Measurements from ENCODE around the gene EPHB1. TPM values are rescaled to one million over a fixed set of nuclear protein-coding genes. Genes with fewer than 3 reads are reported as not detected.

Gene EPHB1
- total RNA-seq, 1 experiment from 2014 or later, result 0.11 TPM

DNA sequence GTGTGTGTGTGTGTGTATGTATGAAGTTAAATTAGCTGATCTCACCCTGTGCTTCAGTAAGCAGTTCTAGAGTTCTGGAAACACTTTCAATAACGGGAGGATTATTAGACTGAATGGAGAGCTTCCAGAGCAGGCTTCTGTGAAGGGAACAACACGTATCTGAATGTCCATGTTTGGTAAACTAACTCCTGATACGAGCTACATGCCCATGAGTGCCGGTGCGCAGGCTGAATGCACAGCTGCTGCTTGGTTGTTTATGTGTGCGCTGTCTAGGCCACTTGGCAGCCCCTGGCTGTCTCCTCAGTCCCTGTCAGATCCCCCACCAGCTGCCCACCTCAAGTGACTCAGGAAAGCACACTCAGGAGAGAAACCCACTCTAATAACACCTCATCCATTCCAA lies 137.0 kb downstream of the EPHB1 start:
- ChIA-PET POLR2A (ENCODE audit: low non-redundant PET) (no interaction called here), CTCF (interaction anchor here (0.7 kb wide), 1 partner anchor 136 kb away, joined by 4 read pairs; no protein-coding TSS in a partner anchor)
- H3K27ac ChIP-seq (ENCODE audit: low read depth, low read length, poor library complexity, severe bottlenecking), result no peak overlapping the region
- DNase-seq (ENCODE audit: low spot score), result no peak
- H3K4me3 ChIP-seq (ENCODE audit: low read depth, low read length, poor library complexity, severe bottlenecking), result no peak overlapping the region
- H3K27me3 ChIP-seq (replicated peaks; ENCODE audit: insufficient read depth, low read depth, low read length, poor library complexity), result no peaks in the 10 kb centered on the region
- no peaks in the 10 kb centered on the region for H3K4me1 ChIP-seq (ENCODE audit: insufficient read depth, low read length, poor library complexity, severe bottlenecking)
- intact Hi-C loops (cut with micrococcal nuclease; ENCODE audit: unreplicated experiment), result no loop called here
- no TSS peak for BruUV-seq (replicated peaks)
- no peaks in the 10 kb centered on the region for H3K36me3 ChIP-seq (ENCODE audit: insufficient read depth, low read length, poor library complexity, severe bottlenecking)
- TF ChIP-seq EZH2 (IDR thresholded peaks at IDR 0.05; ENCODE audit: borderline replicate concordance, low read depth, low read length, poor library complexity, severe bottlenecking), result no peak
- TF ChIP-seq, protein P1, sequence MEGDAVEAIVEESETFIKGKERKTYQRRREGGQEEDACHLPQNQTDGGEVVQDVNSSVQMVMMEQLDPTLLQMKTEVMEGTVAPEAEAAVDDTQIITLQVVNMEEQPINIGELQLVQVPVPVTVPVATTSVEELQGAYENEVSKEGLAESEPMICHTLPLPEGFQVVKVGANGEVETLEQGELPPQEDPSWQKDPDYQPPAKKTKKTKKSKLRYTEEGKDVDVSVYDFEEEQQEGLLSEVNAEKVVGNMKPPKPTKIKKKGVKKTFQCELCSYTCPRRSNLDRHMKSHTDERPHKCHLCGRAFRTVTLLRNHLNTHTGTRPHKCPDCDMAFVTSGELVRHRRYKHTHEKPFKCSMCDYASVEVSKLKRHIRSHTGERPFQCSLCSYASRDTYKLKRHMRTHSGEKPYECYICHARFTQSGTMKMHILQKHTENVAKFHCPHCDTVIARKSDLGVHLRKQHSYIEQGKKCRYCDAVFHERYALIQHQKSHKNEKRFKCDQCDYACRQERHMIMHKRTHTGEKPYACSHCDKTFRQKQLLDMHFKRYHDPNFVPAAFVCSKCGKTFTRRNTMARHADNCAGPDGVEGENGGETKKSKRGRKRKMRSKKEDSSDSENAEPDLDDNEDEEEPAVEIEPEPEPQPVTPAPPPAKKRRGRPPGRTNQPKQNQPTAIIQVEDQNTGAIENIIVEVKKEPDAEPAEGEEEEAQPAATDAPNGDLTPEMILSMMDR (conservative IDR thresholded peaks at IDR 0.05; ENCODE audit: low read depth, low read length), result no peak
- no peaks in the 10 kb centered on the region for H3K9me3 ChIP-seq (ENCODE audit: low read depth, low read length, poor library complexity, severe bottlenecking)

GRCh38 chr3:134933997-134934396 lies 138.9 kb downstream of the EPHB1 start:
- CTCF ChIA-PET, result no interaction called here
- no peak for TF ChIP-seq EZH2 (IDR thresholded peaks at IDR 0.05; ENCODE audit: borderline replicate concordance, low read depth, low read length, poor library complexity, severe bottlenecking)
- TF ChIP-seq, protein P1 (conservative IDR thresholded peaks at IDR 0.05; ENCODE audit: low read depth, low read length), result no peak

GRCh38 chr3:134934933-134935332 lies 139.9 kb downstream of the EPHB1 start:
- Histone ChIP-seq H3K27me3 (replicated peaks; ENCODE audit: insufficient read depth, low read depth, low read length, poor library complexity) (no peaks in the 10 kb centered on the region), H3K36me3 (ENCODE audit: insufficient read depth, low read length, poor library complexity, severe bottlenecking) (no peaks in the 10 kb centered on the region), H3K4me3 (ENCODE audit: low read depth, low read length, poor library complexity, severe bottlenecking) (no peak overlapping the region), H3K4me1 (ENCODE audit: insufficient read depth, low read length, poor library complexity, severe bottlenecking) (no peaks in the 10 kb centered on the region), H3K27ac (ENCODE audit: low read depth, low read length, poor library complexity, severe bottlenecking) (no peak overlapping the region), H3K9me3 (ENCODE audit: low read depth, low read length, poor library complexity, severe bottlenecking) (no peaks in the 10 kb centered on the region)
- CTCF ChIA-PET, result no interaction called here
- no TSS peak for BruUV-seq (replicated peaks)
- no peak for TF ChIP-seq EZH2 (IDR thresholded peaks at IDR 0.05; ENCODE audit: borderline replicate concordance, low read depth, low read length, poor library complexity, severe bottlenecking)
- TF ChIP-seq, protein P1 (conservative IDR thresholded peaks at IDR 0.05; ENCODE audit: low read depth, low read length), result no peak
- POLR2A ChIA-PET (ENCODE audit: low non-redundant PET), result no interaction called here
- no peak for DNase-seq (ENCODE audit: low spot score)
- intact Hi-C loops (cut with micrococcal nuclease; ENCODE audit: unreplicated experiment), result no loop called here

More at GRCh38 chr3:134933997-134934396, 138.9 kb downstream of the EPHB1 start:
- no peaks in the 10 kb centered on the region for H3K4me1 ChIP-seq (ENCODE audit: insufficient read depth, low read length, poor library complexity, severe bottlenecking)
- H3K27me3 ChIP-seq (replicated peaks; ENCODE audit: insufficient read depth, low read depth, low read length, poor library complexity), result no peaks in the 10 kb centered on the region
- no peaks in the 10 kb centered on the region for H3K9me3 ChIP-seq (ENCODE audit: low read depth, low read length, poor library complexity, severe bottlenecking)
- H3K36me3 ChIP-seq (ENCODE audit: insufficient read depth, low read length, poor library complexity, severe bottlenecking), result no peaks in the 10 kb centered on the region
- intact Hi-C loops (cut with micrococcal nuclease; ENCODE audit: unreplicated experiment), result no loop called here
- POLR2A ChIA-PET (ENCODE audit: low non-redundant PET), result no interaction called here
- no peak overlapping the region for H3K4me3 ChIP-seq (ENCODE audit: low read depth, low read length, poor library complexity, severe bottlenecking)
- BruUV-seq (replicated peaks), result no TSS peak
- no peak overlapping the region for H3K27ac ChIP-seq (ENCODE audit: low read depth, low read length, poor library complexity, severe bottlenecking)
- DNase-seq (ENCODE audit: low spot score), result no peak

Measured in A673 (cell line).